Thyroid gland (tissue), 4 donors: ENCODE measurements around the gene IL4I1. TPM values are rescaled to one million over a fixed set of nuclear protein-coding genes. Genes with fewer than 3 reads are reported as not detected.

ENCODE experiments used
- DNase-seq, 2 donors: peaks; one replicate each; pipeline ENCODE4 v3.0.0-alpha.2; 2019
- H3K27ac ChIP-seq, 3 donors: fragments of 200-600 bp; sonication (generic); 1 replicate in 2 of 3; 2 replicates in 1 of 3; pipeline ENCODE4 v1.5.1; 2016 to 2019; ENCODE audit warnings: mild to moderate bottlenecking in 1 of 3, moderate library complexity in 1 of 3
- H3K27me3 ChIP-seq: fragments of 200-600 bp; sonication (generic); one replicate; pipeline ENCODE4 v1.5.1; 2019
- H3K36me3 ChIP-seq, 2 donors: fragments of 200-600 bp; sonication (generic); one replicate each; pipeline ENCODE4 v1.5.1; 2016 to 2019
- H3K4me1 ChIP-seq, 2 donors: fragments of 200-600 bp; sonication (generic); one replicate each; pipeline ENCODE4 v1.5.1; 2017 to 2019
- H3K4me3 ChIP-seq, 3 donors: fragments of 200-600 bp; sonication (generic); replicated peaks in 1 of 3; 1 replicate in 2 of 3; 2 replicates in 1 of 3; pipeline ENCODE4 v1.5.1; 2016; ENCODE audit warnings: mild to moderate bottlenecking in 1 of 3
- H3K9me3 ChIP-seq: fragments of 200-600 bp; sonication (generic); one replicate; pipeline ENCODE4 v1.5.1; 2017
- POLR2A ChIP-seq, 2 donors: fragments of 450-650 bp; IDR thresholded peaks; one replicate each; pipeline ENCODE4 v1.6.1; 2017; ENCODE audit warnings: antibody characterized with exemption in 2 of 2, mild to moderate bottlenecking in 2 of 2, moderate library complexity in 1 of 2
- WGBS, 2 donors: methylation state at CpG; one replicate each; pipeline ENCODE4 v1.1.5; 2017; 5-methylcytosine and 5-hydroxymethylcytosine counted together
- intact Hi-C: fragments of 100-400 bp; cut with DNase I; formaldehyde crosslinking; loops from one replicate; pipeline ENCODE4 v1.15.1; 2023
- total RNA-seq, 4 donors: library from RNA; depleted of rRNA; stranded (reverse); fragments of >200 nt; gene quantifications; one replicate each; pipeline ENCODE4 v1.2.3, GENCODE V29; 2016
- TF ChIP-seq, protein P1 (sequence below), 6 experiments: fragments of 200-600 bp in 3 of 6; fragments of 450-650 bp in 3 of 6; sonication (generic) in 3 of 6; IDR thresholded peaks; one replicate each; pipeline ENCODE4 v1.5.1; 2016 to 2019; ENCODE audit warnings: antibody characterized with exemption in 6 of 6, mild to moderate bottlenecking in 2 of 6, inconsistent platforms in 1 of 6, moderate library complexity in 1 of 6

Gene IL4I1
- total RNA-seq, 4 donors from 2014 or later: 0.83 TPM; not detected in 3

DNA sequence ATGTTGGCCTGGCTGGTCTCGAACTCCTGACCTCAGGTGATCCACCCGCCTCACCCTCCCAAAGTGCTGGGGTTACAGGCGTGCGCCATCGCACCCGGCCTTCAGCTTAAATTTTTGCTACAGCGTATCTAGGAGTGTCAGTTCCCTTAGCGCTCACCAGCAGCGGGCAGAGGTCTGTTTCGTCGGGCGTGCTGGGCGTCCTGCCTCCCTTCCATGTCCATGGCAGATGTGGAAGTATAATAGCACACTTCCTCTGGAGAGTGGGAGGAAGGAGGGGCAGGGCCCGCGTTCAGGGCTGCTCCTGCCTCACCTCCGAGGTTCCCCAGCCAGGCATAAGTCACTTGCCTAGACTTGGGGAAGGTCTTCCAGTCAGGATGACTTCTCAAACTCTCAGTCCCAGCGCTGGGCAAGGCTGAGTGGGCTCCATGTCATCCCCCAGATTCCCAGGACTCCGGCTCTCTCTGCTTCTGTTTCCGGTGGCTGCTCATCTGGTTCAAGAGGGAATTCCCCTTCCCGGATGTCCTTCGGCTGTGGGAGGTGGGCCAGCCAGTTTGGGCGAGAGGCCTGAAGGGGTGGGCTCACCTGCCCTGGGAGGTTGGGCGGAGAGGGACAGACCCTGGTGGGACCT, 9.5 kb downstream of the IL4I1 start:
- Histone ChIP-seq H3K4me1 (peaks cover 5 to 12% of the 10 kb centered on the region in 2 donors), H3K36me3 (peaks cover 33 to 40% of the 10 kb centered on the region in 2 donors), H3K27me3 (no peaks in the 10 kb centered on the region), H3K27ac (no peak overlapping the region), H3K9me3 (no peaks in the 10 kb centered on the region), H3K4me3 (no peak overlapping the region)
- no peak for DNase-seq
- intact Hi-C loops: no loop called here
- TF ChIP-seq, protein P1, sequence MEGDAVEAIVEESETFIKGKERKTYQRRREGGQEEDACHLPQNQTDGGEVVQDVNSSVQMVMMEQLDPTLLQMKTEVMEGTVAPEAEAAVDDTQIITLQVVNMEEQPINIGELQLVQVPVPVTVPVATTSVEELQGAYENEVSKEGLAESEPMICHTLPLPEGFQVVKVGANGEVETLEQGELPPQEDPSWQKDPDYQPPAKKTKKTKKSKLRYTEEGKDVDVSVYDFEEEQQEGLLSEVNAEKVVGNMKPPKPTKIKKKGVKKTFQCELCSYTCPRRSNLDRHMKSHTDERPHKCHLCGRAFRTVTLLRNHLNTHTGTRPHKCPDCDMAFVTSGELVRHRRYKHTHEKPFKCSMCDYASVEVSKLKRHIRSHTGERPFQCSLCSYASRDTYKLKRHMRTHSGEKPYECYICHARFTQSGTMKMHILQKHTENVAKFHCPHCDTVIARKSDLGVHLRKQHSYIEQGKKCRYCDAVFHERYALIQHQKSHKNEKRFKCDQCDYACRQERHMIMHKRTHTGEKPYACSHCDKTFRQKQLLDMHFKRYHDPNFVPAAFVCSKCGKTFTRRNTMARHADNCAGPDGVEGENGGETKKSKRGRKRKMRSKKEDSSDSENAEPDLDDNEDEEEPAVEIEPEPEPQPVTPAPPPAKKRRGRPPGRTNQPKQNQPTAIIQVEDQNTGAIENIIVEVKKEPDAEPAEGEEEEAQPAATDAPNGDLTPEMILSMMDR (IDR thresholded peaks at IDR 0.05): no peak
- no peak for TF ChIP-seq POLR2A (IDR thresholded peaks at IDR 0.05)
- WGBS, 2 donors: 74 to 88% methylated on average over 9 to 23 of the region's 23 CpGs

DNA sequence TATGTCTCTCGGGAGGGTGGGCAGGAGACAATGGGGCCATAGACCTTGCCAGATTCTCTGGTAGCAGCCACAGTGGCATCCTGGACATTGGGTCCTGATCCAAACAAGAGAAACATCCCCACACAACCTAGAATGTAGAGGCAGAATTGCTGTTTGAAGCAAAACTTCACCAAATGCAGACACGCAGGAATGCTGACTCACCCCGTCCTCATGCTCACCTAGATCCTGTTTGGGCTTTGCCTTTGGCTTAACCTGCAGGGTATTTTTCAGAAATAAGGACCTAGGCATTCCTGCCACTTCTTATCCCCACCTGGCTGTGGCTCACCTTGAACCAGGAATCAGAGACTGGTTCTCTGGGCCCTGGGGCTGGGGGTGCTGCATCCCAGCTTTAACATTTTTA, 11.9 kb downstream of the IL4I1 start:
- TF ChIP-seq, protein P1 (IDR thresholded peaks at IDR 0.05): no peak
- TF ChIP-seq POLR2A (IDR thresholded peaks at IDR 0.05): no peak
- DNase-seq: no peak
- Histone ChIP-seq H3K27ac (no peak overlapping the region), H3K4me1 (peaks cover 0 to 3% of the 10 kb centered on the region in 2 donors), H3K36me3 (peaks cover 54 to 63% of the 10 kb centered on the region in 2 donors), H3K4me3 (no peak overlapping the region), H3K9me3 (no peaks in the 10 kb centered on the region), H3K27me3 (no peaks in the 10 kb centered on the region)
- WGBS, 2 donors: 88 to 100% methylated on average over 3 of the region's 3 CpGs
- intact Hi-C loops: no loop called here

DNA sequence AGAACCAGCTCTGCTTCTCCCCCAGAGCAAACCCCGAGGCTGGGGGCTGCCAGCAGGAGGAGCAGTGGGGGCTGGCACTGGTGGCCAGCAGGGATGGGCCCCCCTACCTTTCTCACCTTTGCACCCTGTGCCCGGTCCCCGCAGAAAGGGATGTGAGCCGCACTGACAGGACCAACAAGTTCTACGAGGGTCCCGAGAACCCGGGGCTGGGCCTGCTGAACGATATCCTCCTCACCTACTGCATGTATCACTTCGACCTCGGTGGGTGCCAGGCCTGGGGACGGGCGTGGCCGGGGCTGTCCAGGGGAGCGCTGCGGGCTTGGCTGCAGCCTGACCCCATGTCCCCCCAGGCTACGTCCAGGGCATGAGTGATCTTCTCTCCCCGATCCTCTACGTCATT, 12.6 kb downstream of the IL4I1 start:
- Histone ChIP-seq H3K4me1 (no peaks in the 10 kb centered on the region), H3K27me3 (no peaks in the 10 kb centered on the region), H3K36me3 (peaks cover 54 to 69% of the 10 kb centered on the region in 2 donors), H3K9me3 (no peaks in the 10 kb centered on the region), H3K4me3 (no peak overlapping the region), H3K27ac (no peak overlapping the region)
- WGBS, 2 donors: 93 to 94% methylated on average over 8 to 18 of the region's 18 CpGs
- no peak for DNase-seq
- no peak for TF ChIP-seq POLR2A (IDR thresholded peaks at IDR 0.05)
- TF ChIP-seq, protein P1 (IDR thresholded peaks at IDR 0.05): no peak
- intact Hi-C loops: no loop called here

DNA sequence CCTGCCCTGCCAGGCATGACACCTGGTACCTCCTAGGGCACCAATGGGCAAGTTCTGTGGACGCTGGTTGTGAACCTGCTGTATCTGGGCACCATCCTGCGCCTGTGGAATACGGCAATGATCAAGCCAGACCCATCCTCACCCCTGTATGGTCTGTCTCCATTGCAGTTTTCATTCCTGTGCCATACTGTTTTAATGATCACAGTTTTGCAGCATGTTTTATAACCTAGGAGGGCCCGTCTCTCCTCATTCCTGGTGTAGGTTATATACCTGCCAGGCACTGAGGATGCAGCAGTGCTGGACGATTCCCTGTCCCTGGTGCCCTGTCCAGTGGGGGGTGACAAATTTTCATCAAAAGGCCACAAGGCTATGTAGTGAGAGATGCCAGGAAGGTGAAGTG, 13.6 kb downstream of the IL4I1 start:
- H3K27me3 ChIP-seq: no peaks in the 10 kb centered on the region
- peaks cover 4 to 7% of the 10 kb centered on the region in 2 donors for H3K4me1 ChIP-seq
- no peak overlapping the region for H3K27ac ChIP-seq
- intact Hi-C loops: no loop called here
- whole genome bisulfite sequencing, 2 donors: 96 to 100% methylated on average over 5 of the region's 5 CpGs
- TF ChIP-seq POLR2A (IDR thresholded peaks at IDR 0.05): no peak
- TF ChIP-seq, protein P1 (IDR thresholded peaks at IDR 0.05): no peak
- H3K9me3 ChIP-seq: no peaks in the 10 kb centered on the region
- peaks cover 54 to 69% of the 10 kb centered on the region in 2 donors for H3K36me3 ChIP-seq
- no peak for DNase-seq
- no peak overlapping the region for H3K4me3 ChIP-seq

DNA sequence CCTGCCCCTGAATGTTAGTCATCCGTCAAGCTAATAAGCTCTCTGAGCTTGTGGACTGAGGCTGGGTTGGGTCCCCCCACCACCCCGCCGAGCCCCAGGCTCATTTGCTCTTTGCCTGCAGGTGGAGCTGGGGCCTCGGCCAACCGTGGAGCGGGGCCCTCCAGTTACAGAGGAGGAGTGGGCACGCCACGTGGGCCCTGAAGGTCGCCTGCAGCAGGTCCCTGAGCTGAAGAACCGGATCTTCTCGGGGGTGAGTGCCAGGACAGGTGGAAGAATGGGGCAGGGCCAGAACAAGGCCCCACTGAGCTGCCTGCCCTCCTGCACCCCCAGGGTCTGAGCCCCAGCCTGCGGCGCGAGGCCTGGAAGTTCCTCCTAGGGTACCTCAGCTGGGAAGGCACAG, 14.0 kb downstream of the IL4I1 start:
- Histone ChIP-seq H3K4me1 (peaks cover 5 to 9% of the 10 kb centered on the region in 2 donors), H3K9me3 (no peaks in the 10 kb centered on the region), H3K4me3 (no peak overlapping the region), H3K27me3 (no peaks in the 10 kb centered on the region), H3K27ac (no peak overlapping the region), H3K36me3 (peaks cover 54 to 69% of the 10 kb centered on the region in 2 donors)
- intact Hi-C loops: no loop called here
- WGBS, 2 donors: 100% methylated on average over 3 to 9 of the region's 14 CpGs
- no peak for DNase-seq
- TF ChIP-seq POLR2A (IDR thresholded peaks at IDR 0.05): no peak
- TF ChIP-seq, protein P1 (IDR thresholded peaks at IDR 0.05): no peak
